GM12878 (cell line): ENCODE measurements around the gene MRPL32. TPM values are rescaled to one million over a fixed set of nuclear protein-coding genes. Genes with fewer than 3 reads are reported as not detected.

Experiments used
- ATAC-seq: fragments of 200-7000 bp; cut with Tn5 transposase; 3 replicates; pipeline ENCODE4 v1.9.1; 2020; ENCODE audit warnings: mild to moderate bottlenecking, moderate library complexity
- BruUV-seq: library from RNA; stranded (reverse); fragments of 400-500 nt; replicated peaks from 2 replicates; lab custom pipeline; 2021; lab: Mats Ljungman, UMichigan
- CTCF ChIA-PET: fragments of 300-600 bp; sonication (Branson Sonifier 250); formaldehyde crosslinking; extraction: SDS; loops from one replicate; lab custom pipeline; 2021; ENCODE audit warnings: inconsistent platforms; lab: Yijun Ruan, JAX
- POLR2A ChIA-PET: fragments of 350-600 bp; formaldehyde crosslinking; extraction: SDS; loops from one replicate; lab custom pipeline; 2021; ENCODE audit warnings: inconsistent platforms; lab: Charles Lee
- RAD21 ChIA-PET: fragments of 300-600 bp; sonication (Branson Sonifier 250); formaldehyde crosslinking; loops from one replicate; lab custom pipeline; 2023; ENCODE audit warnings: antibody characterized with exemption; ENCODE audit not compliant: unreplicated experiment; lab: Charles Lee
- SMC1A ChIA-PET: fragments of 300-600 bp; sonication (Branson Sonifier 250); formaldehyde crosslinking; loops from one replicate; lab custom pipeline; 2023; ENCODE audit not compliant: unreplicated experiment, uncharacterized antibody; lab: Charles Lee
- DNase-seq: peaks from one replicate; pipeline ENCODE4 v3.0.0-alpha.2; 2011; ENCODE audit warnings: low read depth, low spot score
- FAIRE-seq: peaks from 3 replicates; lab custom pipeline; 2011; peaks lifted over from hg19 to GRCh38; lab: Jason Lieb, UNC
- H2AFZ ChIP-seq: 2 replicates; pipeline ENCODE4 v1.6.0; 2011; ENCODE audit warnings: low read depth, low read length, control low read depth; ENCODE audit not compliant: control insufficient read depth
- H3K27ac ChIP-seq: 2 replicates; pipeline ENCODE4 v1.5.1; 2011; ENCODE audit warnings: control low read depth; ENCODE audit not compliant: control insufficient read depth, insufficient read depth
- H3K27me3 ChIP-seq, 2 experiments: replicated peaks in 1 of 2; 2 replicates each; pipeline versions ENCODE4 v1.6.0 to v1.6.1; 2011; ENCODE audit warnings: low read length in 1 of 2; ENCODE audit not compliant: control insufficient read depth in 2 of 2, insufficient read depth in 2 of 2
- H3K36me3 ChIP-seq, 2 experiments: 2 replicates each; pipeline ENCODE4 v1.5.1; 2011; ENCODE audit warnings: low read length in 1 of 2; ENCODE audit not compliant: control insufficient read depth in 2 of 2, insufficient read depth in 2 of 2
- H3K4me1 ChIP-seq: 2 replicates; pipeline ENCODE4 v1.6.1; 2011; ENCODE audit warnings: mild to moderate bottlenecking, low read length, moderate library complexity, mixed read lengths; ENCODE audit not compliant: control insufficient read depth, insufficient read depth
- H3K4me2 ChIP-seq: 2 replicates; pipeline ENCODE4 v1.6.0; 2011; ENCODE audit warnings: control low read depth; ENCODE audit not compliant: control insufficient read depth, insufficient read depth
- H3K4me3 ChIP-seq: fragments of 200-600 bp; sonication (generic); 2 replicates; pipeline ENCODE4 v1.5.1; 2016
- H3K79me2 ChIP-seq: 2 replicates; pipeline ENCODE4 v1.6.0; 2011; ENCODE audit warnings: low read length; ENCODE audit not compliant: control insufficient read depth, insufficient read depth
- H3K9ac ChIP-seq: 2 replicates; pipeline ENCODE4 v1.8.0; 2011; ENCODE audit warnings: low read length, control low read depth, mixed read lengths; ENCODE audit not compliant: control insufficient read depth, insufficient read depth
- H3K9me3 ChIP-seq: replicated peaks from 3 replicates; pipeline ENCODE4 v1.5.1; 2011; ENCODE audit warnings: mild to moderate bottlenecking, low read length; ENCODE audit not compliant: control insufficient read depth, insufficient read depth
- H4K20me1 ChIP-seq: 2 replicates; pipeline ENCODE4 v1.6.0; 2011; ENCODE audit not compliant: control insufficient read depth, insufficient read depth
- ATF7 ChIP-seq: fragments of 450-650 bp; IDR thresholded peaks from 2 replicates; pipeline ENCODE4 v1.6.1; 2016; ENCODE audit warnings: low read depth, mild to moderate bottlenecking
- BRCA1 ChIP-seq: IDR thresholded peaks from 2 replicates; pipeline ENCODE4 v1.6.1; 2011; ENCODE audit warnings: low read depth, low read length, improper control_type of control experiment
- CREB1 ChIP-seq: IDR thresholded peaks from 2 replicates; pipeline ENCODE4 v1.6.1; 2012; ENCODE audit warnings: low read depth, mild to moderate bottlenecking, inconsistent platforms
- ETV6 ChIP-seq, 2 experiments: fragments of 450-650 bp in 1 of 2; IDR thresholded peaks in 1 of 2; conservative IDR thresholded peaks in 1 of 2; 2 replicates each; pipeline ENCODE4 v1.6.1; 2014; ENCODE audit warnings: antibody characterized with exemption in 1 of 2, borderline replicate concordance in 1 of 2, low read depth in 1 of 2, mild to moderate bottlenecking in 1 of 2, moderate library complexity in 1 of 2
- PRDM15 ChIP-seq: fragments of 450-650 bp; formaldehyde crosslinking; IDR thresholded peaks from 2 replicates; pipeline ENCODE4 v1.4.0; 2020; ENCODE audit warnings: mild to moderate bottlenecking, moderate library complexity
- SUPT20H ChIP-seq: IDR thresholded peaks from 2 replicates; pipeline ENCODE4 v1.6.1; 2011; ENCODE audit warnings: low read depth, mild to moderate bottlenecking, low read length, moderate library complexity, borderline replicate concordance; ENCODE audit not compliant: control insufficient read depth
- TCF3 ChIP-seq: IDR thresholded peaks from 2 replicates; pipeline ENCODE4 v1.6.1; 2012; ENCODE audit warnings: low read depth, mild to moderate bottlenecking, low read length, borderline replicate concordance; ENCODE audit not compliant: insufficient read depth
- WGBS: methylation state at CpG from one replicate; pipeline ENCODE4 v1.1.6; 2016; ENCODE audit warnings: low lambda C conversion rate; ENCODE audit not compliant: insufficient replicate concordance, insufficient coverage; ENCODE audit errors: missing lambda C conversion rate; 5-methylcytosine and 5-hydroxymethylcytosine counted together
- in situ Hi-C: fragments of 300-500 bp; cut with MboI; formaldehyde crosslinking; loops from 9 replicates; pipeline ENCODE4 v1.14.3; 2018; ENCODE audit warnings: mixed read lengths
- intact Hi-C: fragments of 100-400 bp; cut with micrococcal nuclease; formaldehyde crosslinking; loops from one replicate; pipeline ENCODE4 v1.14.2; 2022; ENCODE audit not compliant: unreplicated experiment
- polyA plus RNA-seq, 11 experiments: library from polyadenylated mRNA; depleted of rRNA in 4 of 11; unstranded in 6 of 11; stranded (reverse) in 5 of 11; fragments of >200 nt; fragmentation: Nextera tagmentation in 4 of 11; fragmentation: Illumina TruSeq in 1 of 11; extraction: Ambion mirVana in 4 of 11; extraction: Trizol in 1 of 11; gene quantifications; 1 replicate in 1 of 11; 2 replicates in 10 of 11; pipeline versions ENCODE4 v1.2.1 to v1.2.3, GENCODE V29; 2011 to 2016; ENCODE audit warnings: inconsistent platforms in 2 of 11, missing spikeins in 2 of 11, low read depth in 1 of 11
- total RNA-seq, 4 experiments: library from RNA; depleted of rRNA in 3 of 4; stranded (reverse); fragments of >200 nt in 3 of 4; fragmentation: Illumina TruSeq in 1 of 4; extraction: Trizol in 1 of 4; gene quantifications; 2 replicates each; pipeline versions ENCODE4 v1.2.1 to v1.2.3, GENCODE V29; 2013 to 2021
- TF ChIP-seq, protein P1 (sequence below): fragments of 450-650 bp; IDR thresholded peaks from 2 replicates; pipeline ENCODE4 v1.6.1; 2017; ENCODE audit warnings: mild to moderate bottlenecking, moderate library complexity

MRPL32 gene
- total and polyA plus RNA-seq, 10 of the 15 experiments (the other 5 are each of a cell fraction or from before 2014, with no cell fraction given), result 65.3 to 339 (median 112) TPM

DNA sequence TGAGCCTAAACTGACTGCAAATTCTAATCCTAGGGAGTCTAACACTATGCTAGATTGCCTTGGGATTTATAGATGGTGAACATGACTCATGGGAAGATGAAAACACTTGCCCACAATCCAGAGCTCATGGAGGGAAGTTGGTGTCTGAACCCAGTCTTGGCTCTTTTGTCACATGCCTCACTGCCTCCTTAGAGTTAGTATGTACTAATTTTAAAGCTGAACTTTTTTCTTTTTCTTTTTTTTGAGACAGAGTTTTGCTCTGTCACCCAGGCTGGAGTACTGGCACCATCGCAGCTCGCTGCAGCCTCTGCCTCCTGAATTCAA, 14.4 kb downstream of the MRPL32 start:
- ChIA-PET CTCF (interaction anchor here (1.2 to 9.2 kb wide), 8 partner anchors 8 to 493 kb away, joined by 3 to 109 read pairs (median 20); partner anchors contain the start of genes MRPL32 and PSMA2), RAD21 (interaction anchor here (0.8 to 3.3 kb wide), 7 partner anchors 11 to 192 kb away, joined by 3 to 16 read pairs (median 7); no protein-coding TSS in a partner anchor)

More for the DNA sequence above, 14.4 kb downstream of the MRPL32 start:
- intact Hi-C loops, result no loop called here
- H3K4me3 ChIP-seq, result no peak overlapping the region
- WGBS, result 100% methylated on average over 2 of the region's 2 CpGs
- in situ Hi-C loops, result no loop called here
- ChIA-PET POLR2A (interaction anchor here (0.6 to 3.2 kb wide), 6 partner anchors 14 to 161 kb away, joined by 3 to 11 read pairs (median 3); partner anchors contain the start of genes MRPL32 and PSMA2), SMC1A (interaction anchor here (0.7 to 10.0 kb wide), 12 partner anchors 13 to 367 kb away, joined by 3 to 102 read pairs (median 9); partner anchors contain the start of genes MRPL32 and PSMA2)
- H3K4me2 ChIP-seq, result no peak overlapping the region
- no peaks in the 10 kb centered on the region for H3K79me2 ChIP-seq
- peaks cover 8% of the 10 kb centered on the region; the same call in 1 of the 2 replicates for H3K4me1 ChIP-seq
- BruUV-seq, result no TSS peak
- no peaks in the 10 kb centered on the region for H3K27me3 ChIP-seq
- no peak overlapping the region for H3K9ac ChIP-seq
- no peaks in the 10 kb centered on the region for H3K36me3 ChIP-seq
- FAIRE-seq (no peak), ATAC-seq (no peak), DNase-seq (no peak)
- TF ChIP-seq ETV6 (conservative IDR thresholded peaks at IDR 0.05 in 1 of 2, IDR thresholded peaks at IDR 0.05 in 1 of 2; ENCODE audit: borderline replicate concordance in 1 of 2, low read depth in 1 of 2) (no peak), BRCA1 (no peak), TCF3 (no peak), SUPT20H (no peak), PRDM15 (CRISPR knock-in tag) (no peak), CREB1 (no peak), ATF7 (no peak)
- TF ChIP-seq, protein P1, sequence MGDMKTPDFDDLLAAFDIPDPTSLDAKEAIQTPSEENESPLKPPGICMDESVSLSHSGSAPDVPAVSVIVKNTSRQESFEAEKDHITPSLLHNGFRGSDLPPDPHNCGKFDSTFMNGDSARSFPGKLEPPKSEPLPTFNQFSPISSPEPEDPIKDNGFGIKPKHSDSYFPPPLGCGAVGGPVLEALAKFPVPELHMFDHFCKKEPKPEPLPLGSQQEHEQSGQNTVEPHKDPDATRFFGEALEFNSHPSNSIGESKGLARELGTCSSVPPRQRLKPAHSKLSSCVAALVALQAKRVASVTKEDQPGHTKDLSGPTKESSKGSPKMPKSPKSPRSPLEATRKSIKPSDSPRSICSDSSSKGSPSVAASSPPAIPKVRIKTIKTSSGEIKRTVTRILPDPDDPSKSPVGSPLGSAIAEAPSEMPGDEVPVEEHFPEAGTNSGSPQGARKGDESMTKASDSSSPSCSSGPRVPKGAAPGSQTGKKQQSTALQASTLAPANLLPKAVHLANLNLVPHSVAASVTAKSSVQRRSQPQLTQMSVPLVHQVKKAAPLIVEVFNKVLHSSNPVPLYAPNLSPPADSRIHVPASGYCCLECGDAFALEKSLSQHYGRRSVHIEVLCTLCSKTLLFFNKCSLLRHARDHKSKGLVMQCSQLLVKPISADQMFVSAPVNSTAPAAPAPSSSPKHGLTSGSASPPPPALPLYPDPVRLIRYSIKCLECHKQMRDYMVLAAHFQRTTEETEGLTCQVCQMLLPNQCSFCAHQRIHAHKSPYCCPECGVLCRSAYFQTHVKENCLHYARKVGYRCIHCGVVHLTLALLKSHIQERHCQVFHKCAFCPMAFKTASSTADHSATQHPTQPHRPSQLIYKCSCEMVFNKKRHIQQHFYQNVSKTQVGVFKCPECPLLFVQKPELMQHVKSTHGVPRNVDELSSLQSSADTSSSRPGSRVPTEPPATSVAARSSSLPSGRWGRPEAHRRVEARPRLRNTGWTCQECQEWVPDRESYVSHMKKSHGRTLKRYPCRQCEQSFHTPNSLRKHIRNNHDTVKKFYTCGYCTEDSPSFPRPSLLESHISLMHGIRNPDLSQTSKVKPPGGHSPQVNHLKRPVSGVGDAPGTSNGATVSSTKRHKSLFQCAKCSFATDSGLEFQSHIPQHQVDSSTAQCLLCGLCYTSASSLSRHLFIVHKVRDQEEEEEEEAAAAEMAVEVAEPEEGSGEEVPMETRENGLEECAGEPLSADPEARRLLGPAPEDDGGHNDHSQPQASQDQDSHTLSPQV, result no peak
- no peaks in the 10 kb centered on the region for H4K20me1 ChIP-seq
- H3K9me3 ChIP-seq, result no peaks in the 10 kb centered on the region; the same call in 2 of the 3 replicates
- H2AFZ ChIP-seq, result peak overlapping the region; percentile 75
- H3K27ac ChIP-seq, result peak overlapping the region; percentile 66; the same call in 1 of the 2 replicates
